ENCODE data around the gene CAMK2G. TPM values are rescaled to one million over a fixed set of nuclear protein-coding genes. Genes with fewer than 3 reads are reported as not detected.
"Not testable (repeated sequence)": the region's sequence is repeated elsewhere in the genome, so short reads cannot be mapped to it uniquely, and the experiment has no call there.

The CAMK2G gene
- total RNA-seq: 20.8 and 24.5 TPM in 2 replicates
- long read RNA-seq, transcript CAMK2G-204 (19 exons, 3,563 nt): minor isoform, 7 of 114 reads
- long read RNA-seq, transcript CAMK2G-203 (21 exons, 3,818 nt): major isoform, 13 of 114 reads
- long read RNA-seq, partial matches to known transcripts: 16 of 114 reads
- long read RNA-seq, other reads (novel, unspliced or antisense): 77 of 114 reads

GRCh38 chr10:73874267-73875138 is at the start of gene CAMK2G:
Gene CAMK2G (minus strand): TSS chr10:73874555. CDS start chr10:73874461, 94 bp downstream.
- Mint-ChIP-seq H3K9me3 (ENCODE audit: low read depth) (no peaks in the 10 kb centered on the region), H3K36me3 (ENCODE audit: insufficient read depth) (peaks cover 13% of the 10 kb centered on the region), H3K27me3 (peaks cover 25% of the 10 kb centered on the region), H3K4me3 (ENCODE audit: low read depth) (peak within 1 kb of the TSS; percentile 74), H3K27ac (no peak within 1 kb of the TSS), H3K4me1 (ENCODE audit: low read depth) (peaks cover 15% of the 10 kb centered on the region)
- no peak for TF ChIP-seq CTCF (IDR thresholded peaks at IDR 0.05; ENCODE audit: unreplicated experiment)
- peak; percentile 52 for DNase-seq (ENCODE audit: low spot score, unreplicated experiment)

GRCh38 chr10:73922864-73923133 is 48.4 kb upstream of the CAMK2G start:
- peaks cover 14% of the 10 kb centered on the region for H3K27me3 Mint-ChIP-seq
- H3K27ac Mint-ChIP-seq: no peak overlapping the region
- H3K4me1 Mint-ChIP-seq (ENCODE audit: low read depth): peaks cover 5% of the 10 kb centered on the region
- no peak overlapping the region for H3K4me3 Mint-ChIP-seq (ENCODE audit: low read depth)
- no peaks in the 10 kb centered on the region for H3K9me3 Mint-ChIP-seq (ENCODE audit: low read depth)
- TF ChIP-seq CTCF (IDR thresholded peaks at IDR 0.05; ENCODE audit: unreplicated experiment): no peak
- H3K36me3 Mint-ChIP-seq (ENCODE audit: insufficient read depth): no peaks in the 10 kb centered on the region
- no peak for DNase-seq (ENCODE audit: low spot score, unreplicated experiment)

GRCh38 chr10:73922007-73922863 is 47.9 kb upstream of the CAMK2G start:
- Mint-ChIP-seq H3K9me3 (ENCODE audit: low read depth) (no peaks in the 10 kb centered on the region), H3K27ac (peak overlapping the region; percentile 38), H3K36me3 (ENCODE audit: insufficient read depth) (no peaks in the 10 kb centered on the region), H3K27me3 (peaks cover 14% of the 10 kb centered on the region), H3K4me1 (ENCODE audit: low read depth) (peaks cover 5% of the 10 kb centered on the region), H3K4me3 (ENCODE audit: low read depth) (no peak overlapping the region)
- no peak for TF ChIP-seq CTCF (IDR thresholded peaks at IDR 0.05; ENCODE audit: unreplicated experiment)
- no peak for DNase-seq (ENCODE audit: low spot score, unreplicated experiment)

- H3K4me3 Mint-ChIP-seq (ENCODE audit: low read depth): no peak overlapping the region
- no peaks in the 10 kb centered on the region for H3K36me3 Mint-ChIP-seq (ENCODE audit: insufficient read depth)
- H3K27me3 Mint-ChIP-seq: peaks cover 25% of the 10 kb centered on the region
- H3K4me1 Mint-ChIP-seq (ENCODE audit: low read depth): no peaks in the 10 kb centered on the region
- no peak overlapping the region for H3K27ac Mint-ChIP-seq
- no peak for DNase-seq (ENCODE audit: low spot score, unreplicated experiment)
- TF ChIP-seq CTCF (IDR thresholded peaks at IDR 0.05; ENCODE audit: unreplicated experiment): no peak
- no peaks in the 10 kb centered on the region for H3K9me3 Mint-ChIP-seq (ENCODE audit: low read depth)
Measured at GRCh38 chr10:73920089-73920488, 45.7 kb upstream of the CAMK2G start.

GRCh38 chr10:73919481-73919880 is 45.1 kb upstream of the CAMK2G start:
- not testable (repeated sequence) for H3K27ac Mint-ChIP-seq; H3K4me1 Mint-ChIP-seq (ENCODE audit: low read depth); H3K36me3 Mint-ChIP-seq (ENCODE audit: insufficient read depth); DNase-seq (ENCODE audit: low spot score, unreplicated experiment); H3K9me3 Mint-ChIP-seq (ENCODE audit: low read depth); H3K4me3 Mint-ChIP-seq (ENCODE audit: low read depth)
- H3K27me3 Mint-ChIP-seq: peaks cover 27% of the 10 kb centered on the region

Data from progenitor cell of endocrine pancreas (in vitro differentiated cells).